Keratinocyte (primary cell): ENCODE data around the gene DCDC2C.

Experiments
- EZH2 ChIP-seq: IDR thresholded peaks from one replicate; pipeline ENCODE4 v1.6.1; 2012; ENCODE audit warnings: inconsistent platforms, mild to moderate bottlenecking, low read length, moderate library complexity
- TF ChIP-seq, protein P1 (sequence below), 3 experiments: IDR thresholded peaks in 1 of 3; conservative IDR thresholded peaks in 1 of 3; optimal IDR thresholded peaks in 1 of 3; 2 replicates in 2 of 3; 3 replicates in 1 of 3; pipeline versions ENCODE3 to v1.5.1; 2011; ENCODE audit warnings: low read length in 3 of 3, mild to moderate bottlenecking in 3 of 3, moderate library complexity in 2 of 3, control low read depth in 1 of 3, inconsistent platforms in 1 of 3; ENCODE audit not compliant: insufficient read depth in 2 of 3; ENCODE audit errors: extremely low read depth in 1 of 3

DNA sequence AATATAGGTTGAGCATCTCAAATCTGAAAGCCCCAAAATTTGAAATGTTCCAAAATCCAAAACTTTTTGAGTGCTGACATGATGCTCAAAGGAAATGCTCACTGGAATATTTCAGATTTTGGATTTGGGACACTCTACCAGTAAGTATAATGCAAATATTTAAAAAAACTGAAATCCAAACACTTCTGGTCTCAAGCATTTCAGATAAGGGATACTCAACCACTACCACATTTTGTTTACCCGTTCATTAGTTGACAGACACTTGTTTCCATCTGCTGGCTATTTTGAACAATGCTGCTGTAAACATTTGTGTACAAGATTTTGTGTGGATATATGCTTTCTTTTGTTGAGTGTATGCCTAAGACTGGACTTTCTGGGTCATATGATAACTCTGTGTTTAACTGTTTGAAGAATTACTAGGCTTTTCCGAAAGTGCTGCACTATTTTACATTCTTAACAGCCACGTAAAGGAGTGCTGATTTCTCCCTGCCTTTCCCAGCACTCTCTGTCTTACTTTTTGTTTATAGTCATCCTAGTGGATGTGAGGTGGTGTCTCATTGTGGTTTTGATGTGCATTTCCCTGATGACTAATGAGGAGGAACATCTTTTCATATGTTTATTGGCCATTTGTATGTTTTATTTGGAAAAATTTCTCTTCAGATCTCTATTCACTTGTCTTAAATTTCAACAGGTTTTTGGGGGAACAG is 19.5 kb upstream of the DCDC2C start:
- TF ChIP-seq, protein P1, sequence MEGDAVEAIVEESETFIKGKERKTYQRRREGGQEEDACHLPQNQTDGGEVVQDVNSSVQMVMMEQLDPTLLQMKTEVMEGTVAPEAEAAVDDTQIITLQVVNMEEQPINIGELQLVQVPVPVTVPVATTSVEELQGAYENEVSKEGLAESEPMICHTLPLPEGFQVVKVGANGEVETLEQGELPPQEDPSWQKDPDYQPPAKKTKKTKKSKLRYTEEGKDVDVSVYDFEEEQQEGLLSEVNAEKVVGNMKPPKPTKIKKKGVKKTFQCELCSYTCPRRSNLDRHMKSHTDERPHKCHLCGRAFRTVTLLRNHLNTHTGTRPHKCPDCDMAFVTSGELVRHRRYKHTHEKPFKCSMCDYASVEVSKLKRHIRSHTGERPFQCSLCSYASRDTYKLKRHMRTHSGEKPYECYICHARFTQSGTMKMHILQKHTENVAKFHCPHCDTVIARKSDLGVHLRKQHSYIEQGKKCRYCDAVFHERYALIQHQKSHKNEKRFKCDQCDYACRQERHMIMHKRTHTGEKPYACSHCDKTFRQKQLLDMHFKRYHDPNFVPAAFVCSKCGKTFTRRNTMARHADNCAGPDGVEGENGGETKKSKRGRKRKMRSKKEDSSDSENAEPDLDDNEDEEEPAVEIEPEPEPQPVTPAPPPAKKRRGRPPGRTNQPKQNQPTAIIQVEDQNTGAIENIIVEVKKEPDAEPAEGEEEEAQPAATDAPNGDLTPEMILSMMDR (optimal IDR thresholded peaks at IDR 0.05 in 1 of 3, IDR thresholded peaks at IDR 0.05 in 1 of 3, conservative IDR thresholded peaks at IDR 0.05 in 1 of 3; ENCODE audit: extremely low read depth in 1 of 3, insufficient read depth in 2 of 3, low read length in 3 of 3) = no peak
- TF ChIP-seq EZH2 = no peak
